ENCODE data around the gene MMRN1. TPM values are rescaled to one million over a fixed set of nuclear protein-coding genes. Genes with fewer than 3 reads are reported as not detected.

MMRN1 gene
- total RNA-seq, 1 donor, result not detected

- no peak for DNase-seq (ENCODE audit: low read depth)
- TF ChIP-seq, protein P1, sequence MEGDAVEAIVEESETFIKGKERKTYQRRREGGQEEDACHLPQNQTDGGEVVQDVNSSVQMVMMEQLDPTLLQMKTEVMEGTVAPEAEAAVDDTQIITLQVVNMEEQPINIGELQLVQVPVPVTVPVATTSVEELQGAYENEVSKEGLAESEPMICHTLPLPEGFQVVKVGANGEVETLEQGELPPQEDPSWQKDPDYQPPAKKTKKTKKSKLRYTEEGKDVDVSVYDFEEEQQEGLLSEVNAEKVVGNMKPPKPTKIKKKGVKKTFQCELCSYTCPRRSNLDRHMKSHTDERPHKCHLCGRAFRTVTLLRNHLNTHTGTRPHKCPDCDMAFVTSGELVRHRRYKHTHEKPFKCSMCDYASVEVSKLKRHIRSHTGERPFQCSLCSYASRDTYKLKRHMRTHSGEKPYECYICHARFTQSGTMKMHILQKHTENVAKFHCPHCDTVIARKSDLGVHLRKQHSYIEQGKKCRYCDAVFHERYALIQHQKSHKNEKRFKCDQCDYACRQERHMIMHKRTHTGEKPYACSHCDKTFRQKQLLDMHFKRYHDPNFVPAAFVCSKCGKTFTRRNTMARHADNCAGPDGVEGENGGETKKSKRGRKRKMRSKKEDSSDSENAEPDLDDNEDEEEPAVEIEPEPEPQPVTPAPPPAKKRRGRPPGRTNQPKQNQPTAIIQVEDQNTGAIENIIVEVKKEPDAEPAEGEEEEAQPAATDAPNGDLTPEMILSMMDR (IDR thresholded peaks at IDR 0.05; ENCODE audit: insufficient read depth, low read depth, low read length), result no peak
- no peak overlapping the region for H3K4me3 ChIP-seq (ENCODE audit: low read depth, low read length)
Measured at GRCh38 chr4:90002441-90003062, 107.9 kb downstream of the MMRN1 start.

Other genes starting within 250 kb of the MMRN1 start
- gene SNCA, start 57.7 kb upstream of the MMRN1 start, total RNA-seq, result 0.97 and 3.5 TPM in 2 replicates
- gene CCSER1, start 232.5 kb downstream of the MMRN1 start, total RNA-seq, result 0.43 TPM in 1 of 2 replicates, not detected in the other